Heart left ventricle (tissue), 13 donors: ENCODE measurements around the gene LMF1.
"Not testable (repeated sequence)": the region's sequence is repeated elsewhere in the genome, so short reads cannot be mapped to it uniquely, and the experiment has no call there.

Experiments
- POLR2A ChIP-seq, 2 donors: fragments of 450-650 bp; IDR thresholded peaks; one replicate each; pipeline ENCODE4 v1.6.1; 2017; ENCODE audit warnings: antibody characterized with exemption in 2 of 2, mild to moderate bottlenecking in 2 of 2, moderate library complexity in 2 of 2
- TF ChIP-seq, protein P1 (sequence below), 12 donors: fragments of 200-600 bp; sonication (generic) in 4 of 12; IDR thresholded peaks; one replicate each; pipeline versions ENCODE4 v1.5.0 to v1.8.0; 2018 to 2022; ENCODE audit warnings: antibody characterized with exemption in 12 of 12, mild to moderate bottlenecking in 5 of 12
- donor health status: ischemic (EF 13 %, LVEDD 7.1; RV severe dilation, severe dysfunction).
- donor health status: DM: no; HTN: yes; CAD: no.
- donor health status: DM: no; HTN: no; CAD: no.
- donor health status: ischemic (EF 25% LVEDD 6.9; RV normal size, moderate dysfunction).
- donor health status: ischemic (EF 25% LVEDD 5.7; RV mildly dilated, moderate dysfunction).
- donor health status: ischemic (EF 35%, LVEDD 5.7; RV mildly dilated, moderate dysfunction).
- donor health status: nonischemic (EF 11% LVEDD 7.7; RV severe dilation, severe dysfunction).
- donor health status: DM: yes; HTN: yes; CAD: no.
- donor health status: PGD.
- donor health status: ischemic (EF 29% LVEDD 5.4; RV normal size, mild dysfunction).
- donor health status: nonischemic (EF 23%, LVEDD 6.1; RV moderate dilation, normal function).

DNA sequence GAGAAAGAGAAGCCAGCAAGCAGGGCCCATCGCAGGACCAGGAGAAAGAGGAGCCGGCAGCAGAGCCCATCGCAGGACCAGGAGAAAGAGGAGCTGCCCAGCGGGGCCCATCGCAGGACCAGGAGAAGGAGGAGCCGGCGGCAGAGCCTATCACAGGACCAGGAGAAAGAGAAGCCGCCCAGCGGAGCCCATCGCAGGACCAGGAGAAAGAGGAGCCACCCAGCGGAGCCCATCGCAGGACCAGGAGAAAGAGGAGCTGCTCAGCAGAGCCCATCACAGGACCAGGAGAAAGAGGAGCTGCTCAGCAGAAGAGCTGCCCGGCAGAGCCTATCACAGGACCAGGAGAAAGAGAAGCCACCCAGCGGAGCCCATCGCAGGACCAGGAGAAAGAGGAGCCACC, 88.1 kb downstream of the LMF1 start:
- TF ChIP-seq POLR2A (IDR thresholded peaks at IDR 0.05): not testable (repeated sequence)
- TF ChIP-seq, protein P1, sequence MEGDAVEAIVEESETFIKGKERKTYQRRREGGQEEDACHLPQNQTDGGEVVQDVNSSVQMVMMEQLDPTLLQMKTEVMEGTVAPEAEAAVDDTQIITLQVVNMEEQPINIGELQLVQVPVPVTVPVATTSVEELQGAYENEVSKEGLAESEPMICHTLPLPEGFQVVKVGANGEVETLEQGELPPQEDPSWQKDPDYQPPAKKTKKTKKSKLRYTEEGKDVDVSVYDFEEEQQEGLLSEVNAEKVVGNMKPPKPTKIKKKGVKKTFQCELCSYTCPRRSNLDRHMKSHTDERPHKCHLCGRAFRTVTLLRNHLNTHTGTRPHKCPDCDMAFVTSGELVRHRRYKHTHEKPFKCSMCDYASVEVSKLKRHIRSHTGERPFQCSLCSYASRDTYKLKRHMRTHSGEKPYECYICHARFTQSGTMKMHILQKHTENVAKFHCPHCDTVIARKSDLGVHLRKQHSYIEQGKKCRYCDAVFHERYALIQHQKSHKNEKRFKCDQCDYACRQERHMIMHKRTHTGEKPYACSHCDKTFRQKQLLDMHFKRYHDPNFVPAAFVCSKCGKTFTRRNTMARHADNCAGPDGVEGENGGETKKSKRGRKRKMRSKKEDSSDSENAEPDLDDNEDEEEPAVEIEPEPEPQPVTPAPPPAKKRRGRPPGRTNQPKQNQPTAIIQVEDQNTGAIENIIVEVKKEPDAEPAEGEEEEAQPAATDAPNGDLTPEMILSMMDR (IDR thresholded peaks at IDR 0.05): not testable (repeated sequence)
